H1 (cell line): ENCODE measurements around the gene SLC66A1.

Experiments used
- CTCF ChIP-seq, 3 experiments: IDR thresholded peaks; 1 replicate in 2 of 3; 2 replicates in 1 of 3; pipeline versions ENCODE4 v1.5.1 to v1.6.1; 2011; ENCODE audit warnings: low read length in 3 of 3, mild to moderate bottlenecking in 3 of 3, inconsistent platforms in 2 of 3, low read depth in 1 of 3, moderate library complexity in 1 of 3; ENCODE audit not compliant: insufficient read depth in 1 of 3; ENCODE audit errors: control extremely low read depth in 1 of 3
- POLR2A ChIP-seq, 2 experiments: IDR thresholded peaks; 1 replicate in 1 of 2; 2 replicates in 1 of 2; pipeline ENCODE4 v1.6.1; 2011; ENCODE audit warnings: low read depth in 2 of 2, low read length in 2 of 2, mild to moderate bottlenecking in 2 of 2; ENCODE audit errors: control extremely low read depth in 1 of 2
- POLR2AphosphoS5 ChIP-seq: IDR thresholded peaks from 2 replicates; pipeline ENCODE4 v1.6.1; 2011; ENCODE audit warnings: low read depth, low read length
- RFX5 ChIP-seq: IDR thresholded peaks from 2 replicates; pipeline ENCODE4 v1.6.1; 2011; ENCODE audit warnings: low read depth, low read length, improper control_type of control experiment, borderline replicate concordance
- SIX5 ChIP-seq: IDR thresholded peaks from 2 replicates; pipeline ENCODE4 v1.6.1; 2011; ENCODE audit warnings: mild to moderate bottlenecking, low read depth, low read length
- SP1 ChIP-seq: IDR thresholded peaks from 2 replicates; pipeline ENCODE4 v1.6.1; 2011; ENCODE audit warnings: low read depth, low read length
- SUZ12 ChIP-seq: fragments of 200-600 bp; sonication (generic); IDR thresholded peaks from 2 replicates; pipeline ENCODE4 v1.6.1; 2012; ENCODE audit warnings: mild to moderate bottlenecking, inconsistent platforms, low read length, moderate library complexity, mixed read lengths
- TCF12 ChIP-seq: IDR thresholded peaks from 2 replicates; pipeline ENCODE4 v1.6.1; 2011; ENCODE audit warnings: low read depth, mild to moderate bottlenecking, low read length

GRCh38 chr1:19324665-19324990 lies 12.5 kb downstream of the SLC66A1 start:
- TF ChIP-seq CTCF (IDR thresholded peaks at IDR 0.05; ENCODE audit: control extremely low read depth in 1 of 3, insufficient read depth in 1 of 3, low read depth in 1 of 3, low read length in 3 of 3) (no peak), TCF12 (no peak), POLR2AphosphoS5 (no peak), RFX5 (no peak), SUZ12 (no peak), POLR2A (IDR thresholded peaks at IDR 0.05; ENCODE audit: control extremely low read depth in 1 of 2, low read depth in 2 of 2, low read length in 2 of 2) (no peak), SIX5 (no peak), SP1 (no peak)
